Liver (tissue), 9 donors: Measurements from ENCODE around the gene COL21A1. TPM values are rescaled to one million over a fixed set of nuclear protein-coding genes. Genes with fewer than 3 reads are reported as not detected.
"Not testable (repeated sequence)": the region's sequence is repeated elsewhere in the genome, so short reads cannot be mapped to it uniquely, and the experiment has no call there.

Experiments
- DNase-seq: peaks from one replicate; pipeline ENCODE4 v3.0.0-alpha.2; 2017; ENCODE audit warnings: low spot score
- H3K27ac ChIP-seq, 2 donors: one replicate each; pipeline ENCODE4 v1.7.0; 2013; ENCODE audit warnings: inconsistent platforms in 2 of 2, low read length in 2 of 2, control low read depth in 1 of 2, low read depth in 1 of 2, mild to moderate bottlenecking in 1 of 2
- H3K27me3 ChIP-seq, 4 donors: one replicate each; pipeline versions ENCODE4 v1.6.1 to v1.7.0; 2013; ENCODE audit warnings: low read length in 3 of 4, inconsistent platforms in 1 of 4, mild to moderate bottlenecking in 1 of 4, moderate library complexity in 1 of 4; ENCODE audit not compliant: control insufficient read depth in 4 of 4, insufficient read depth in 4 of 4
- H3K36me3 ChIP-seq, 4 donors: one replicate each; pipeline versions ENCODE4 v1.6.1 to v1.7.0; 2013; ENCODE audit warnings: low read length in 3 of 4, mild to moderate bottlenecking in 3 of 4, low read depth in 1 of 4, moderate library complexity in 1 of 4; ENCODE audit not compliant: control insufficient read depth in 4 of 4, insufficient read depth in 3 of 4
- H3K4me1 ChIP-seq, 4 donors: one replicate each; pipeline versions ENCODE4 v1.6.1 to v1.7.0; 2013; ENCODE audit warnings: low read length in 3 of 4, mild to moderate bottlenecking in 3 of 4, moderate library complexity in 1 of 4; ENCODE audit not compliant: control insufficient read depth in 4 of 4, insufficient read depth in 4 of 4
- H3K4me3 ChIP-seq, 3 donors: one replicate each; pipeline versions ENCODE4 v1.6.1 to v1.7.0; 2013; ENCODE audit warnings: low read length in 3 of 3, control low read depth in 1 of 3, low read depth in 1 of 3, mild to moderate bottlenecking in 1 of 3
- H3K9ac ChIP-seq, 2 donors: one replicate each; pipeline ENCODE4 v1.7.0; 2013; ENCODE audit warnings: low read length in 2 of 2, mild to moderate bottlenecking in 2 of 2, moderate library complexity in 2 of 2, control low read depth in 1 of 2, low read depth in 1 of 2
- H3K9me3 ChIP-seq, 4 donors: one replicate each; pipeline versions ENCODE4 v1.6.1 to v1.7.0; 2013; ENCODE audit warnings: low read length in 3 of 4; ENCODE audit not compliant: control insufficient read depth in 4 of 4
- EGR1 ChIP-seq, 2 donors: IDR thresholded peaks; 2 replicates each; pipeline ENCODE4 v1.6.1; 2016 to 2018; ENCODE audit warnings: antibody characterized with exemption in 2 of 2, low read depth in 2 of 2
- FOXA1 ChIP-seq: IDR thresholded peaks from 2 replicates; pipeline ENCODE4 v1.6.1; 2016; ENCODE audit warnings: antibody characterized with exemption
- FOXA2 ChIP-seq: IDR thresholded peaks from 2 replicates; pipeline ENCODE4 v1.6.1; 2016; ENCODE audit warnings: antibody characterized with exemption
- GABPA ChIP-seq, 2 donors: IDR thresholded peaks in 1 of 2; conservative IDR thresholded peaks in 1 of 2; 2 replicates each; pipeline ENCODE4 v1.6.1; 2016; ENCODE audit warnings: antibody characterized with exemption in 2 of 2, mild to moderate bottlenecking in 1 of 2, moderate library complexity in 1 of 2
- HNF4A ChIP-seq, 2 donors: conservative IDR thresholded peaks; 2 replicates each; pipeline ENCODE4 v1.6.1; 2016; ENCODE audit warnings: antibody characterized with exemption in 2 of 2, mild to moderate bottlenecking in 2 of 2
- HNF4G ChIP-seq: IDR thresholded peaks from 2 replicates; pipeline ENCODE4 v1.6.1; 2016; ENCODE audit warnings: antibody characterized with exemption
- JUND ChIP-seq, 2 donors: IDR thresholded peaks; 2 replicates each; pipeline ENCODE4 v1.6.1; 2016; ENCODE audit warnings: antibody characterized with exemption in 2 of 2
- NR2F2 ChIP-seq: IDR thresholded peaks from 2 replicates; pipeline ENCODE4 v1.6.1; 2016; ENCODE audit warnings: antibody characterized with exemption
- RAD21 ChIP-seq, 2 donors: IDR thresholded peaks; 2 replicates each; pipeline ENCODE4 v1.6.1; 2016; ENCODE audit warnings: antibody characterized with exemption in 2 of 2, mild to moderate bottlenecking in 2 of 2
- RXRA ChIP-seq, 2 donors: IDR thresholded peaks; 2 replicates each; pipeline ENCODE4 v1.6.1; 2017 to 2018; ENCODE audit warnings: antibody characterized with exemption in 2 of 2, mild to moderate bottlenecking in 1 of 2
- SP1 ChIP-seq: IDR thresholded peaks from 2 replicates; pipeline ENCODE4 v1.6.1; 2018; ENCODE audit warnings: antibody characterized with exemption, mild to moderate bottlenecking
- TAF1 ChIP-seq: conservative IDR thresholded peaks from 2 replicates; pipeline ENCODE4 v1.6.1; 2016; ENCODE audit warnings: antibody characterized with exemption, mild to moderate bottlenecking
- YY1 ChIP-seq: IDR thresholded peaks from 2 replicates; pipeline ENCODE4 v1.6.1; 2016; ENCODE audit warnings: antibody characterized with exemption, mild to moderate bottlenecking
- whole genome bisulfite sequencing: extraction: QIAGEN DNeasy Blood & Tissue Kit; methylation state at CpG from one replicate; pipeline ENCODE4 v1.1.7; 2013; 5-methylcytosine and 5-hydroxymethylcytosine counted together
- polyA plus RNA-seq, 2 donors: library from polyadenylated mRNA; stranded (reverse) in 1 of 2; unstranded in 1 of 2; fragments of 200-250 nt in 1 of 2; fragments of >200 nt in 1 of 2; fragmentation: Nextera tagmentation in 1 of 2; extraction: Ambion mirVana in 1 of 2; gene quantifications; one replicate each; pipeline versions ENCODE4 v1.2.1 to v1.2.3, GENCODE V29; 2013 to 2015
- total RNA-seq, 2 donors: library from RNA; depleted of rRNA; stranded (reverse); fragments of >200 nt; gene quantifications; one replicate each; pipeline ENCODE4 v1.2.3, GENCODE V29; 2014
- TF ChIP-seq, protein P1 (sequence below): fragments of 150-350 bp; IDR thresholded peaks from 2 replicates; pipeline ENCODE4 v1.5.1; 2017; ENCODE audit warnings: improper control_type of control experiment, low read depth, low read length; ENCODE audit not compliant: missing input control
- TF ChIP-seq, protein P2 (sequence below): IDR thresholded peaks from 2 replicates; pipeline ENCODE4 v1.6.1; 2016; ENCODE audit warnings: antibody characterized with exemption
- TF ChIP-seq, protein P3 (sequence below): IDR thresholded peaks from 2 replicates; pipeline ENCODE4 v1.6.1; 2016; ENCODE audit warnings: antibody characterized with exemption
- TF ChIP-seq, protein P4 (sequence below): IDR thresholded peaks from 2 replicates; pipeline ENCODE4 v1.6.1; 2016; ENCODE audit warnings: antibody characterized with exemption
- TF ChIP-seq, protein P5 (sequence below): IDR thresholded peaks from 2 replicates; pipeline ENCODE4 v1.6.1; 2016; ENCODE audit warnings: antibody characterized with exemption, mild to moderate bottlenecking
- donor health status: healthy.
- donor health status: healthy.
- donor health status: healthy.
- donor health status: healthy.
- donor health status: healthy.

COL21A1 gene
- total and polyA plus RNA-seq, 4 donors, result 0.48 to 1.3 (median 0.52) TPM

DNA sequence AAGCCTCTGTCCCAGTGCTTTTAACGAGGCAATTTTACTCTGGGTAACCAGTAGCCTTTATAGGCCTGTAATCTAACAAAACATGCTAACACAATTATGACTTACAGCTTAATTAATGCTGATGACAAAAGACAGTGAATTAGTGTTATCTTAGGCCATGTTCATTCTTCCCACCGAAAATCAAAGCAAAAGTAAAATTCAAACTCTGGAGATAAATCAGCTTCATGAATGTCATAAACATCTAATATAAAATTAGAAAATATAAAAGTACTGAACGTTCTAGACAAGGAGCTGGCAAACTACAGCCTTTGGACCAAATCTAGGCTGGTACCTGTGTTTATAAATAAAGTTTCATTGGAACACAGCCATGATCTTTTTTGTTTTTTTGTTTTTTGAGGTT is 18.6 kb upstream of the COL21A1 start:
- Histone ChIP-seq H3K4me3 (no peak overlapping the region), H3K27ac (no peak overlapping the region)

DNA sequence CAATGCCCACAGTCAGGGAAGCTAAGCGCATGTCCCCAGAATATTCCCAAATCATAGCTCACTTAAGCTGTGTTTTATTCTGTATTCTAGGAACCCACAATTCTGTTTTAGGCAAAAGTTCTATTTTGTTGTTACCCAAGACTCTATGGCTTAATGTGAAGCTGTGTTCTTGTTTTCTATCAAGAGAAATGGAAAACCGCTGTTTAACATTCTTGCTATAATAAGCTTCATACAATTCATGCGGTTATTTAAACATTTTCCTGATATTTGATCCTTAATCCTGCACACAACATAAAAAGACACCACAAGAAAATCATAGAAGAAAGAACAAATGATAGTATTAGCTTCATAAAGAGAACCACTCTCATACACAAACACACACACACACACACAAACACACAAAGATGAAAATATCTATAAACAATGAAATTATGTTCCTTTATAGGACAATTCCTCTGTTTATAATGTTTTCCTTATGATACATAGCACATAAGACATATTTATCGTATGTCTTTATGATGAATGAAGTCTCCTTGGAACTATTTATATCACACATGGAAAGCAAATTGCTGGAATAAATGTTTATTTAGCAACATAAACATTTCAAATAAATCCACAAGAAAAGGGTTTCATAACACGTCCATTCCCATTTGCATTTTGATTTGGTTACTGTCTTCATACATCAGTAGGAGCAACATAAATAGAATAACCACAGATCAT is 16.4 kb upstream of the COL21A1 start:
- Histone ChIP-seq H3K9me3 (no peaks in the 10 kb centered on the region), H3K36me3 (no peaks in the 10 kb centered on the region), H3K27me3 (no peaks in the 10 kb centered on the region), H3K27ac (no peak overlapping the region), H3K9ac (no peak overlapping the region), H3K4me3 (no peak overlapping the region), H3K4me1 (no peaks in the 10 kb centered on the region)
- DNase-seq, result no peak
- WGBS, result 59% methylated on average over 5 of the region's 5 CpGs
- TF ChIP-seq, protein P1, sequence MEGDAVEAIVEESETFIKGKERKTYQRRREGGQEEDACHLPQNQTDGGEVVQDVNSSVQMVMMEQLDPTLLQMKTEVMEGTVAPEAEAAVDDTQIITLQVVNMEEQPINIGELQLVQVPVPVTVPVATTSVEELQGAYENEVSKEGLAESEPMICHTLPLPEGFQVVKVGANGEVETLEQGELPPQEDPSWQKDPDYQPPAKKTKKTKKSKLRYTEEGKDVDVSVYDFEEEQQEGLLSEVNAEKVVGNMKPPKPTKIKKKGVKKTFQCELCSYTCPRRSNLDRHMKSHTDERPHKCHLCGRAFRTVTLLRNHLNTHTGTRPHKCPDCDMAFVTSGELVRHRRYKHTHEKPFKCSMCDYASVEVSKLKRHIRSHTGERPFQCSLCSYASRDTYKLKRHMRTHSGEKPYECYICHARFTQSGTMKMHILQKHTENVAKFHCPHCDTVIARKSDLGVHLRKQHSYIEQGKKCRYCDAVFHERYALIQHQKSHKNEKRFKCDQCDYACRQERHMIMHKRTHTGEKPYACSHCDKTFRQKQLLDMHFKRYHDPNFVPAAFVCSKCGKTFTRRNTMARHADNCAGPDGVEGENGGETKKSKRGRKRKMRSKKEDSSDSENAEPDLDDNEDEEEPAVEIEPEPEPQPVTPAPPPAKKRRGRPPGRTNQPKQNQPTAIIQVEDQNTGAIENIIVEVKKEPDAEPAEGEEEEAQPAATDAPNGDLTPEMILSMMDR, result no peak
- TF ChIP-seq, protein P2, sequence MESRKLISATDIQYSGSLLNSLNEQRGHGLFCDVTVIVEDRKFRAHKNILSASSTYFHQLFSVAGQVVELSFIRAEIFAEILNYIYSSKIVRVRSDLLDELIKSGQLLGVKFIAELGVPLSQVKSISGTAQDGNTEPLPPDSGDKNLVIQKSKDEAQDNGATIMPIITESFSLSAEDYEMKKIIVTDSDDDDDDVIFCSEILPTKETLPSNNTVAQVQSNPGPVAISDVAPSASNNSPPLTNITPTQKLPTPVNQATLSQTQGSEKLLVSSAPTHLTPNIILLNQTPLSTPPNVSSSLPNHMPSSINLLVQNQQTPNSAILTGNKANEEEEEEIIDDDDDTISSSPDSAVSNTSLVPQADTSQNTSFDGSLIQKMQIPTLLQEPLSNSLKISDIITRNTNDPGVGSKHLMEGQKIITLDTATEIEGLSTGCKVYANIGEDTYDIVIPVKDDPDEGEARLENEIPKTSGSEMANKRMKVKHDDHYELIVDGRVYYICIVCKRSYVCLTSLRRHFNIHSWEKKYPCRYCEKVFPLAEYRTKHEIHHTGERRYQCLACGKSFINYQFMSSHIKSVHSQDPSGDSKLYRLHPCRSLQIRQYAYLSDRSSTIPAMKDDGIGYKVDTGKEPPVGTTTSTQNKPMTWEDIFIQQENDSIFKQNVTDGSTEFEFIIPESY, result no peak
- TF ChIP-seq, protein P3, sequence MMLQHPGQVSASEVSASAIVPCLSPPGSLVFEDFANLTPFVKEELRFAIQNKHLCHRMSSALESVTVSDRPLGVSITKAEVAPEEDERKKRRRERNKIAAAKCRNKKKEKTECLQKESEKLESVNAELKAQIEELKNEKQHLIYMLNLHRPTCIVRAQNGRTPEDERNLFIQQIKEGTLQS, result no peak
- no peak for TF ChIP-seq SP1
- no peak for TF ChIP-seq JUND (IDR thresholded peaks at IDR 0.05)
- no peak for TF ChIP-seq EGR1 (IDR thresholded peaks at IDR 0.05; ENCODE audit: low read depth in 2 of 2)
- TF ChIP-seq, protein P4, sequence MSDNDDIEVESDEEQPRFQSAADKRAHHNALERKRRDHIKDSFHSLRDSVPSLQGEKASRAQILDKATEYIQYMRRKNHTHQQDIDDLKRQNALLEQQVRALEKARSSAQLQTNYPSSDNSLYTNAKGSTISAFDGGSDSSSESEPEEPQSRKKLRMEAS, result no peak
- TF ChIP-seq HNF4G, result no peak
- TF ChIP-seq GABPA (IDR thresholded peaks at IDR 0.05 in 1 of 2, conservative IDR thresholded peaks at IDR 0.05 in 1 of 2), result no peak
- TF ChIP-seq FOXA1, result no peak
- TF ChIP-seq RAD21 (IDR thresholded peaks at IDR 0.05), result no peak
- TF ChIP-seq YY1, result no peak

More for the DNA sequence above, 18.6 kb upstream of the COL21A1 start:
- DNase-seq, result no peak
- Histone ChIP-seq H3K4me1 (no peaks in the 10 kb centered on the region), H3K36me3 (no peaks in the 10 kb centered on the region), H3K9me3 (peaks cover 0 to 4% (median 0%) of the 10 kb centered on the region in 4 donors), H3K27me3 (no peaks in the 10 kb centered on the region), H3K9ac (no peak overlapping the region)
- 47% methylated on average over 3 of the region's 3 CpGs for WGBS
- TF ChIP-seq HNF4A (conservative IDR thresholded peaks at IDR 0.05) (no peak), FOXA2 (no peak), TAF1 (no peak), SP1 (no peak), RXRA (IDR thresholded peaks at IDR 0.05) (no peak), NR2F2 (no peak), FOXA1 (no peak), JUND (IDR thresholded peaks at IDR 0.05) (no peak)
- TF ChIP-seq, protein P2, result no peak
- TF ChIP-seq, protein P3, result no peak
- TF ChIP-seq, protein P5, sequence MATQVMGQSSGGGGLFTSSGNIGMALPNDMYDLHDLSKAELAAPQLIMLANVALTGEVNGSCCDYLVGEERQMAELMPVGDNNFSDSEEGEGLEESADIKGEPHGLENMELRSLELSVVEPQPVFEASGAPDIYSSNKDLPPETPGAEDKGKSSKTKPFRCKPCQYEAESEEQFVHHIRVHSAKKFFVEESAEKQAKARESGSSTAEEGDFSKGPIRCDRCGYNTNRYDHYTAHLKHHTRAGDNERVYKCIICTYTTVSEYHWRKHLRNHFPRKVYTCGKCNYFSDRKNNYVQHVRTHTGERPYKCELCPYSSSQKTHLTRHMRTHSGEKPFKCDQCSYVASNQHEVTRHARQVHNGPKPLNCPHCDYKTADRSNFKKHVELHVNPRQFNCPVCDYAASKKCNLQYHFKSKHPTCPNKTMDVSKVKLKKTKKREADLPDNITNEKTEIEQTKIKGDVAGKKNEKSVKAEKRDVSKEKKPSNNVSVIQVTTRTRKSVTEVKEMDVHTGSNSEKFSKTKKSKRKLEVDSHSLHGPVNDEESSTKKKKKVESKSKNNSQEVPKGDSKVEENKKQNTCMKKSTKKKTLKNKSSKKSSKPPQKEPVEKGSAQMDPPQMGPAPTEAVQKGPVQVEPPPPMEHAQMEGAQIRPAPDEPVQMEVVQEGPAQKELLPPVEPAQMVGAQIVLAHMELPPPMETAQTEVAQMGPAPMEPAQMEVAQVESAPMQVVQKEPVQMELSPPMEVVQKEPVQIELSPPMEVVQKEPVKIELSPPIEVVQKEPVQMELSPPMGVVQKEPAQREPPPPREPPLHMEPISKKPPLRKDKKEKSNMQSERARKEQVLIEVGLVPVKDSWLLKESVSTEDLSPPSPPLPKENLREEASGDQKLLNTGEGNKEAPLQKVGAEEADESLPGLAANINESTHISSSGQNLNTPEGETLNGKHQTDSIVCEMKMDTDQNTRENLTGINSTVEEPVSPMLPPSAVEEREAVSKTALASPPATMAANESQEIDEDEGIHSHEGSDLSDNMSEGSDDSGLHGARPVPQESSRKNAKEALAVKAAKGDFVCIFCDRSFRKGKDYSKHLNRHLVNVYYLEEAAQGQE, result no peak

DNA sequence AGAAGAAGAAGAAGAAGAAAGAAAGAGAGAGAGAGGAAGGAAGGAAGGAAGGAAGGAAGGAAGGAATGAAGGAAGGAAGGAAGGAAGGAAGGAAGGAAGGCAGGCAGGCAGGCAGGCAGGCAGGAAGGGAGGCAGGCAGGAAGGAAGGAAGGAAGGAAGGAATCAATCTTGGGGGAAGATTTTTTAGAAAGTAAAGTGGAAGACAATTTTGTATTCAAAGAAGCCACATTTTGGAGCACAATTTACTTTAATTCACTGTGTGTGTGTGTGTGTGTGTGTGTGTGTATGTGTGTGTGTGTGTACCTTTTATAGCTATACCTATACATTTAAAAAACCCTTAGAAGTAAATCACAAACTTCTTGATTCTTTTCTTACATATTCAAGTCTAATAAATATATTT is 13.2 kb upstream of the COL21A1 start:
- H3K9me3 ChIP-seq, H3K27ac ChIP-seq, DNase-seq, H3K4me3 ChIP-seq, H3K27me3 ChIP-seq, H3K9ac ChIP-seq, H3K4me1 ChIP-seq, H3K36me3 ChIP-seq: not testable (repeated sequence)
